ENCODE results near the gene CHRM5.
A peak's percentile ranks its signal among the peaks of the same experiment; 100 is the strongest.
"Not testable (repeated sequence)": the region's sequence is repeated elsewhere in the genome, so short reads cannot be mapped to it uniquely, and the experiment has no call there.

CHRM5 gene

DNA sequence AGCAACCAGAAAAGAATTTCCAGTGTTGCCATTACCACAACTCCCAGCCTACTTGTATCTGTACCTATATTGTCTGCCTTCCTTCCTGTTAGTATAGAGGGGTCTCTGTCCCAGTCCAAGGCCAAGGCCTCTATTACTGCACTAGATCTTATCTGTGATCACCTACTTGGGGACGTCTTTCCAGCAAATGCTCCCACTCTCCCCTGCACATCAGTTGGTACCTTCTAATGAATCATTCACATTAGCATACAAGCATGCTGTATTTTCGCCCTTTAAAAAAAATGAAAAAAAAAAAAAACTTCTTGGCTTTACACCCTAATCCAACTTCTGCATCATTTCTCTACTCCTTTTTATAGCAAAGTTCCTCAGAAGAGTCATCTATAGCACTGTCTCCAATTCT, 75.5 kb downstream of the CHRM5 start:
- DNase-seq = no peak

- no peak for DNase-seq
Measured at GRCh38 chr15:34046471-34047145, 78.3 kb downstream of the CHRM5 start.

GRCh38 chr15:34047893-34048775, 79.8 kb downstream of the CHRM5 start:
- DNase-seq = no peak

- DNase-seq = no peak
Measured at GRCh38 chr15:34049112-34049511, 80.8 kb downstream of the CHRM5 start.

DNA sequence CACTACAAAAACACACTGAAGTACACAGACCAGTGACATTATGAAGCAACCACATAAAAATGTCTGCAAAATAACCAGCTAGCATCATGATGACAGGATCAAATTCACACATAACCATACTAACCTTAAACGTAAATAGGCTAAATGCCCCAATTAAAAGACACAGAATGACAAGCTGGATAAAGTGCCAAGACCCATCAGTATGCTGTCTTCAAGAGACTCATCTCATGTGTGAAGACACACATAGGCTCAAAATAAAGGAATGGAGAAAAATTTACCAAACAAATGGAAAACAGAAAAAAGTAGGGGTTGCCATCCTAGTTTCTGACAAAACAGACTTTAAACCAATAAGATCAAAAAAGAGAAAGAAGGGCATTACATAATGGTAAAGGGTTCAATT, 82.1 kb downstream of the CHRM5 start:
- not testable (repeated sequence) for DNase-seq

DNA sequence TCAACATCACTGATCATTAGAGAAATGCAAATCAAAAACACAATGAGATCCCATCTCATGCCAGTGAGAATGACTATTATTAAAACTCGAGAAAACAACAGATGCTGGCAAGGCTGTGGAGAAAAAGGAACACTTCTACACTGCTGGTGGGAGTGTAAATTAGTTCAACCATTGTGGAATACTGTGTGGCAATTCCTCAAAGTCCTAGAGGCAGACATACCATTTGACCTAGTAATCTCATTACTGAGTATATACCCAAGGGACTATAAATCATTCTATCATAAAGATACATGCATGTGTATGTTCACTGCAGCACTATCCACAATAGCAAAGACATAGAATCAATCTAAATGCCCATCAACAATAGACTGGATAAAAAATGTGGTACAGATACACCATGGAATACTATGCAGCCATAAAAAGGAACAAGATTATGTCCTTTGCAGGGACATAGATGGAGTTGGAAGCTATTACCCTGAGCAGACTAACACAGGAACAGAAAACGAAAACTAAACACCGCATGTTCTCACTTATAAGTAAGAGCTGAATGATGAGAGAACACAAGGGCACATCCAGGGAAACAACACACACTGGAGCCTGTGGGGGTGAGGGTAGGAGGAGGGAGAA, 85.9 kb downstream of the CHRM5 start:
- DNase-seq = no peak

DNA sequence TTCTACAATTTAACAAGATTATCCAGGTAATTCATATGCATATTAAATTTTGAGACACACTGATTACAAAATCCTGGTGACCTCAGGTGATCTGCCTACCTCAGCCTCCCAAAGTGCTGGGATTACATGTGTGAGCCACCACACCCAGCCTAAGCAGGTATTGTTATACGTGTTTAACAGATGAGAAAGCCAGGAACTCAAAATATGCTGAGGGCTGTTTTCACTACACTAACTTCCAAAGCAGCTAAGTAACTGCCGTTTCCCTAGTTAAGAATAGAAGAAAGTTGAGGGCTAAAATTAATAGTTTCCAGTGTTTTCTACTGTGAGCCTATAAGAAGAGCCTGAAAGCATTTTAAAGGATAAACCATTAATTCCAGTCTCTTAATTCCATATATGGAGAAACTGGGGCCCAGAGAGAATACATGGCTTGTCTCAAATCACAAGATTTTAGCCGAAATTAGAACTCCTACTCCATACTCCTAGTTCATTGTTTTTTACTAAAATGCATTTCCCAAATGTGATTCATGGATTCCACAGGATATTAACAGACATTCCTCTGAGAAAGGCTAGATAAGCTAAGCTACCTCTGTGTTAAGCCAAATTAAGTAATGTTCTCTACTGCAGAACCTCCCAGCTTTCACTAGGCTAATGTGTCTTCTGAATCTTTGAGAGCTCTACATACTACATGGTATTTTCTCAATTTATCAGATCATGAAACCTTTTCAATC, 87.7 kb downstream of the CHRM5 start:
- no peak for DNase-seq

DNA sequence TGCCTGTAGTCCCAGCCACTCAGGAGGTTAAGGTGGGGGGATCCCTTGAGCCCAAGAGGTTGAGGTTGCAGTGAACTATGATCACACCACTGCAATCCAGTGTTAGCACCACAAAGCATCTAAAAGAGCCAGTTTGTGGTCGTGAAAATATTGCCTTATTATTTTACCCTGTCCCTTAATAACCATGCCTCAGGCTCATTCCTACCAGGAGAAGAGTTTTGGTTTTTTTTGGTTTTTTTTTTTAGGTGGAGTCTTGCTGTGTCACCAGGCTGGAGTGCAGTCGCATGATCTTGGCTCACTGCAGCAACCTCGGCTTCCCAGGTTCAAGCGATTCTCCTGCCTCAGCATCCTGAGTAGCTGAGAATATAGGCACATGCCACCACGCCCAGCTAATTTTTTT, 88.6 kb downstream of the CHRM5 start:
- no peak for DNase-seq

GRCh38 chr15:34059476-34059875, 91.2 kb downstream of the CHRM5 start:
- no peak for DNase-seq

GRCh38 chr15:34059946-34060345, 91.6 kb downstream of the CHRM5 start:
- DNase-seq = no peak

DNA sequence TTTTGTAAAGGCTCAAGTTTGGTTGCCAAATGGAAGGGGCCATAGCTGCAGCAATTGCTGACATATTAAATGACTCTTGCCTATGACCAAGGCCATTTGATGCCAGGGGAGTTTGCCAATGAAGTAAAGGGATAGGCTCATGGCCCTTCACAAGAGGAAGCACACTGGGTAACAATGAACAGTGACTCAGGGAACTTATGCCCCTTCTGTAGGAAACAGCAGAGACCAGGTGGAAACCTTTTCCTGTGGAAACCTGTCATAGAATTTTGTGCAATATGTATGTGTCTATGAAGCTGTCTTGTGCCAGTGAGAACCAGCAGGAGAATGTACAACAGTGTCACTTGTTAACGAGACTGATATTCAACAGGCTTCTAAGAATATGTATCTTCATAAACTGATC, 96.1 kb downstream of the CHRM5 start:
- no peak for DNase-seq

DNA sequence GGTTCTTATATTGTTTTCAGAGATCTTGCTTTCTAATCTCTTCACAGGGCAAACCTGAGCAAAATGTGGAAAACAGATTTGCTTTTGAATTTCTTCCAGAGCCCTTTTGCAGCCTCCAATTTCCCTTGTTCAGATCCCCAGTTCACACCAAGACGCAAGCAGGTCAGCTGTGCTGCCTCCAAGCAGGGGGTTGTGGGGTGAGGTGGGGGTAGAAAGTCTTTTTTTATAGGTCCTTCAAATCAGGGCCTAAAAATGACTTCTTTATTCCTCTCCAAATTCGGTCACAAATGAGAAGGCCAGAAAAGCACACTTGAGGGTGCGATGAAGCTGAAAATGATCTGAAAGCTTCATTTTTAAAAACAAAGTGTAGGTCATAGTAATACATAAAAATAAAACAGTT, 97.0 kb downstream of the CHRM5 start:
- DNase-seq = no peak

DNA sequence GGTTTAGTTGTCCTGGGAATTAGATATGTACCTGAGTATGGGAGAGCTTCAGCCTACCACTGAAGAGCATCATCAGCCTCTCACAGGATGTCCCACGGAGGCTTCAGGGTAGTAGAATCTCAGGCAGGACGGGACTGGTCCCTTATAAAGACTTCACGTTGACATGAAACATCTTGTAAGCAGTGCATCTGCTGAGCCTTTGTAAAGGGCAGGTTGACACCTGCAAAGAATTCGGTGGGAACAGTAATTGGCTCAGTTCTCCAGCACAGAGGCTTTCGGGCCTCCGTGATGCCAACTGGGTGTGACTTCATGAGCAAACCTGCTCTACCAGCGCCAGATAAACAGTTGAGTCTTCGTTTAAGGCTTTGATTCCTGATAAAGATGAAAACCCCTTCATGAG, 97.6 kb downstream of the CHRM5 start:
- DNase-seq = no peak

DNA sequence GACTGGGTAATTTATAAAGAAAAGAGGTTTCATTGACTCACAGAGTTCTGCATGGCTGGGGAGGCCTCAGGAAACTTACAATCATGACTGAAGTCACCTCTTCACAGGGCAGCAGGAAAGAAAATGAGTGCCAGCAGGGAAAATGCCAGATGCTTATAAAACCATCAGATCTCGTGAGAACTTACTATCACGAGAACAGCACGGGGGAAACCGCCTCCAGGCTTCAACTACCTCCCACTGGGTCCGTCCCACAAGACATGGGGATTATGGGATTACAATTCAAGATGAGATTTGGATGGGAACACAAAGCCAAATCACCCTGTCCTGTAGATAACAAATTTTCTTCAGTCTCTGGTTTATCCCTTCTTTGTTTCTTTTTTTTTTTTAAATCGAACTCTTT, 101.7 kb downstream of the CHRM5 start:
- no peak for DNase-seq

GRCh38 chr15:34076785-34077184, 108.5 kb downstream of the CHRM5 start:
- DNase-seq = no peak

DNA sequence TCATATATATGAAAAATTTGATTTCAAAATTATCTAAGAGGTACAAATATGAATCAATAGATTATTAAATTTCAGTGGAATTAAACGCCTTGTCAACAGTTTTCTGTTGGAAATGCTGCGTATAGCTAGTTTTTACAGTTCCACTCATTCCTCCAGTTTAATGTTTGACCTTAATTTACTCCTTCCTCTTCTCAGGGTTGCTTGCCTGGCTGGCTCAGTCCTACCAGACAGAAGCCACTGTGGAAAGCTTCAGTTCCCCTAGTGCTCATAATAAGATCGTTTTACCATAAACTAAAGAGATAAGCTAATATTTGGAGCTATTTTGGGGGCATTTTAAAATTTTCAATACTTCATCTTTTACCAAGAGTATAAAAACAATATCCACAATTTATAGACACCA, 110.6 kb downstream of the CHRM5 start:
- no peak for DNase-seq

- no peak for DNase-seq
Measured at GRCh38 chr15:34079904-34080303, 111.6 kb downstream of the CHRM5 start.

DNA sequence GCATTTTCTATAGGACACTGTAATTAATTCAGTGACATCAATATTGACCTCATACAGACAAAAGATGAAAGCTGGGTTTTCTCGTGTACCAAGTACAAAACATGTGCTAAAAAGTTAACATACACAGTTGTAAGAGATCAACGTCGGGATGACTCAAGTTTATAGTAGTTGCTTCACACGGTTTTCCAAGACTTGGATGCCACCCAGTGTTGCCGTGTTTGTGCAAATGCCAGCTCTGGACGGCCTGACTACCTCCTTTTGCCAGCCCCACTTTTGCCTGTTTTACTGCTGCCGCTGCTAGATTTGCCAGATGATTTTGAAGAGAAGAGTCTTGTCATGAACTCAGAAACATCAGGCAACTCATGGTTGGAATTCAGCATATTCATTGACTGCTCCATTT, 115.8 kb downstream of the CHRM5 start:
- no peak for DNase-seq

- no peak for DNase-seq
Measured at GRCh38 chr15:34085746-34086145, 117.4 kb downstream of the CHRM5 start.

GRCh38 chr15:34099914-34100313, 131.6 kb downstream of the CHRM5 start:
- no peak for DNase-seq

- peak; percentile 98 to 99 for DNase-seq
Measured at GRCh38 chr15:34101366-34102174, 133.3 kb downstream of the CHRM5 start, which contains the start of the genes EMC7 and PGBD4. Gene EMC7 (minus strand): TSS chr15:34101862. CDS start chr15:34101839, 23 bp downstream. Gene PGBD4 (plus strand): TSS chr15:34102083. CDS start chr15:34102532, 449 bp downstream.

Measured in stimulated activated CD4-positive, alpha-beta T cell treated with anti-CD3 and anti-CD28 coated beads, Interleukin-2, amount 100 ng/mL, for 24 hours (primary cell).